SK-N-MC (cell line): ENCODE results near the gene BSN.

Experiments used
- EZH2 ChIP-seq: fragments of 200-600 bp; sonication (generic); IDR thresholded peaks from one replicate; pipeline ENCODE4 v1.6.1; 2017; ENCODE audit warnings: antibody characterized with exemption
- POLR2AphosphoS5 ChIP-seq: IDR thresholded peaks from 2 replicates; pipeline ENCODE4 v1.6.1; 2012; ENCODE audit warnings: mild to moderate bottlenecking, low read depth, low read length, borderline replicate concordance

DNA sequence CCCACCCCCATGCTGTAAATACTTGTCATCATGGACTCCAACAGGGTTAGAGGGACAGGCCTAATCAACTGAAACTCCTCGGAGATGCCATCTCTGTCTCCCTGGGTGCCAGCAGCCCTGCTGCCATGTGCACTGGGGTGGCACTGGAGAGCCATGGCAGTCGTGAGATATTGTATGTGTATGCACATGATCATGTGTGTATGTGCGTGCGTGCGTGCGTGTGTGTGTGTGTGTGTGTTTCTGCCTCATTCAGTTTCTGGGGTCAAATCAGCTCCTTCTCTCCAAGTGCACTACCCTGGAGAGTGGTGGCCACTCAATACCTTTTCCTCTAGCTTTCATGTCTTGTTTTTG, 116.6 kb downstream of the BSN start:
- TF ChIP-seq POLR2AphosphoS5 (no peak; the same call in 1 of the 2 replicates), EZH2 (no peak)
